Cardiac muscle cell (in vitro differentiated cells and primary cell): ENCODE measurements around the gene BEND6. TPM values are rescaled to one million over a fixed set of nuclear protein-coding genes. Genes with fewer than 3 reads are reported as not detected.

Experiments used
- DNase-seq, 2 donors: peaks; one replicate each; pipeline versions ENCODE4 v3.0.0 to v3.0.0-alpha.2; 2010 to 2017; ENCODE audit warnings: low read depth in 1 of 2, low spot score in 1 of 2
- H3K27ac ChIP-seq: fragments of 200-600 bp; sonication (generic); 2 replicates; pipeline ENCODE4 v1.5.1; 2016
- H3K27me3 ChIP-seq: fragments of 200-600 bp; sonication (generic); 2 replicates; pipeline ENCODE4 v1.6.0; 2016; ENCODE audit warnings: control low read depth
- H3K36me3 ChIP-seq: fragments of 200-600 bp; sonication (generic); 2 replicates; pipeline ENCODE4 v1.5.1; 2016; ENCODE audit warnings: control low read depth
- H3K4me1 ChIP-seq: fragments of 200-600 bp; sonication (generic); 2 replicates; pipeline ENCODE4 v1.8.1; 2017; ENCODE audit warnings: low read depth, mild to moderate bottlenecking, mixed run types
- H3K4me3 ChIP-seq: fragments of 200-600 bp; sonication (generic); 2 replicates; pipeline ENCODE4 v1.5.1; 2016; ENCODE audit warnings: mild to moderate bottlenecking
- H3K9me3 ChIP-seq: fragments of 200-600 bp; sonication (generic); 2 replicates; pipeline ENCODE4 v1.5.1; 2017; ENCODE audit warnings: low read depth, mild to moderate bottlenecking, control low read depth
- CTCF ChIP-seq: IDR thresholded peaks from 2 replicates; pipeline ENCODE4 v1.5.1; 2012; ENCODE audit warnings: low read depth, mild to moderate bottlenecking, low read length
- polyA plus RNA-seq: library from polyadenylated mRNA; unstranded; fragments of >200 nt; fragmentation: Nextera tagmentation; extraction: Ambion mirVana; gene quantifications from 2 replicates; pipeline ENCODE4 v1.2.1, GENCODE V29; 2016
- total RNA-seq: library from RNA; depleted of rRNA; stranded (reverse); fragments of >200 nt; gene quantifications from 2 replicates; pipeline ENCODE4 v1.2.3, GENCODE V29; 2016

Gene BEND6
- total and polyA plus RNA-seq, 2 experiments from 2014 or later, result 0.09 to 0.84 TPM

DNA sequence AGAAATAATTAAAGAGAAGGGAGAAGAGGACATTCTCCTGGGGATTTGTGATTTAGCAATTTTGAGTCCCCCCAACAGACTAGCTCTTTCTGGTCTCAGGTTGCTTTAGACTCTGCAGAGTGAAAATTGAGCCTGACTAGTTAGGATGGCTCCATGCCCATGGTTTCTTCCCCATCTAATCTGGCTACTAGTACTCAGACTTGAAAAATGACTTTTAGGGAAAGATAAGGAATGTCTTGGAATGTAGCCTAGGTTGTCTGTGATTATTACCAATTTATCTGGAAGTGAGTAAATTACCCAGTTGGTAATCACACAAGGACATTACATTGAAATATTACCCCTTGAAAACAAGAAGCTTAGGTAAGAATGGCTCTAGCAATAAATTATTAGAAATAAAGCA, 4.2 kb downstream of the BEND6 start:
- no peak overlapping the region for H3K27ac ChIP-seq
- no peak for DNase-seq

GRCh38 chr6:56959938-56960337, 5.0 kb downstream of the BEND6 start:
- Histone ChIP-seq H3K36me3 (no peaks in the 10 kb centered on the region), H3K9me3 (no peaks in the 10 kb centered on the region), H3K4me3 (no peak overlapping the region), H3K4me1 (no peaks in the 10 kb centered on the region), H3K27ac (no peak overlapping the region), H3K27me3 (peaks cover 35% of the 10 kb centered on the region)
- no peak for TF ChIP-seq CTCF
- no peak for DNase-seq

More for the DNA sequence above, 4.2 kb downstream of the BEND6 start:
- no peaks in the 10 kb centered on the region for H3K9me3 ChIP-seq
- no peak overlapping the region for H3K4me3 ChIP-seq
- H3K27me3 ChIP-seq, result peaks cover 43% of the 10 kb centered on the region
- H3K4me1 ChIP-seq, result no peaks in the 10 kb centered on the region
- no peaks in the 10 kb centered on the region for H3K36me3 ChIP-seq
- TF ChIP-seq CTCF, result no peak

DNA sequence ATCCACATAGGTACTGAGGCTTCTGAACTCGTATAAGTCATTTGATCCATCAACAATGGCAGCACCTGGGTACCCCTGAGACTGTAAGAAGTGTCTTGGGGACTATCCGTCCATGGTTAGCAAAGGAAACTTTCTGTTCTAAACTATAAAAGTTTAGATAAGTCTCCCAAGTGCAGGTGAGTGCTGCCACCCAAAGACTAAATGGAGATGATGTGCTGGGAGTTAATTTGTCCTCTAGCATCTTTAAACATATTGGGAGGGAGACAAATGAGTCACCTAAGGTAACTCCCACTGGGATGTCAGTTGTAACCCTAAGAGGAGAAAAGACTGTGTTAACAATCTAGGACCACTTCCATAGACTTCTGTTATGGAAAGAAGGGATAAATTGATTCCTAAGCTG, 6.2 kb downstream of the BEND6 start:
- Histone ChIP-seq H3K36me3 (no peaks in the 10 kb centered on the region), H3K4me1 (no peaks in the 10 kb centered on the region), H3K27me3 (peaks cover 24% of the 10 kb centered on the region), H3K9me3 (no peaks in the 10 kb centered on the region), H3K27ac (no peak overlapping the region), H3K4me3 (no peak overlapping the region)
- no peak for TF ChIP-seq CTCF
- DNase-seq, result no peak

DNA sequence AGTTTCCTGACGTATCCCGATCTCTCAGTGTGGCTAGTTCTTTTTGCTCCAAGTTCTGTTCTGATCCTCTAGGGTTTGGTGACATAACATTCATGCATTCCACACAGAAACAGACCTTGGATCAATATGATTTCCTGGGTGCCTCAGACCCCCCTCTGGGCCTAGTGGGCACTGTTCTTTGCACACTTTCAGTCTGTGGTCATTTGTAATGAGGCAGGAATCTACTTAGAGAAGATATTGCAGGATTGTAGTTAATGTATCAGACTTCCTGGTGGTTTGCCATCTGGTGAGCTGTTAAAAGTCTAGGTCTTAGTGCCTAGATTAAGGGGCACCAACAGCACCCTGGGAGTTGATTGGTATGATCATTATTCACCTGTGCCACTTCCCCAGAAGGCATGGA, 7.5 kb downstream of the BEND6 start:
- H3K4me1 ChIP-seq, result no peaks in the 10 kb centered on the region
- DNase-seq, result no peak
- no peaks in the 10 kb centered on the region for H3K36me3 ChIP-seq
- H3K27ac ChIP-seq, result no peak overlapping the region
- no peak for TF ChIP-seq CTCF
- H3K9me3 ChIP-seq, result no peaks in the 10 kb centered on the region
- H3K4me3 ChIP-seq, result no peak overlapping the region
- H3K27me3 ChIP-seq, result peaks cover 12% of the 10 kb centered on the region

DNA sequence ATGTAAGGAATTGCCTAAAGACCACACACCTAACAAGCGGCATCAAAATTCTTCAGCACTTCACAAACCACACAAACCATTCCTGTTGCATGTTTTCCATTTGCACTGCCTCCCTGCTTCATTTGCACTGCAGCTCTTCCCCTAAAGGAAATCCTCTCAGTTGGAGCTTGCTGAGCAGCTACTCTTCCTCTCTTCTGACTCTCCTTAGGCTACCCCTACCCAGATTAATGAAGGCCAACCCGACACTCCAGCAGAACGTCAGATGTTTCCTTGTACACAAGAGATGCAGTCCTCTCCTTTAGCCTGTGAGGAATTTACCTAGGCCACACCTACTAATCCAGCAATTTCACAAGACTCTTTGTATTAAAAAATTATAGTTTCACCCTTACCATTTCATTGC, 8.1 kb downstream of the BEND6 start:
- Histone ChIP-seq H3K4me3 (no peak overlapping the region), H3K36me3 (no peaks in the 10 kb centered on the region), H3K27me3 (peaks cover 8% of the 10 kb centered on the region), H3K4me1 (no peaks in the 10 kb centered on the region), H3K27ac (no peak overlapping the region), H3K9me3 (no peaks in the 10 kb centered on the region)
- DNase-seq, result no peak
- TF ChIP-seq CTCF, result no peak

DNA sequence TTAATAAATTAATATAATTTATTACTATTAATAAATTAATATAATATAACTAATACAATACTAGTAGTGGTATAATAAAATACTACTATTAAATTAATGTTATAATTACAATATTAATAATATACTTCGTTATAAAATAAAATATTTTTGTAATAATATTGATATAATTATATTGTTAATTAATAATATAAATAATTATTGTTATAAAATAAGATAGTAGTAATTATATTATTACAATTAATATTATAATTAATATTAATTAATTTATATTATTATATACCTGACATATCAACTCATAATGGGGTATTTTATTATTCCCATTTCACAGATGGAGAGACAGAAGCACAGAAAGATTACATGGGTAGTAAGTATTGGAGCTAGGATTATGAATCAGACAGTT, 8.9 kb downstream of the BEND6 start:
- no peaks in the 10 kb centered on the region for H3K9me3 ChIP-seq
- peaks cover 2% of the 10 kb centered on the region for H3K27me3 ChIP-seq

More for the DNA sequence above, 8.9 kb downstream of the BEND6 start:
- no peak for DNase-seq
- no peak for TF ChIP-seq CTCF
- Histone ChIP-seq H3K4me1 (no peaks in the 10 kb centered on the region), H3K4me3 (no peak overlapping the region), H3K27ac (no peak overlapping the region), H3K36me3 (no peaks in the 10 kb centered on the region)
